HEK293 (cell line): Measurements from ENCODE around the gene ZNF652.

Experiments
- CTCF ChIA-PET: fragments of 350-600 bp; formaldehyde crosslinking; extraction: SDS; loops from one replicate; lab custom pipeline; 2021; ENCODE audit warnings: antibody characterized with exemption; lab: Yijun Ruan, JAX
- POLR2A ChIA-PET: fragments of 300-600 bp; formaldehyde crosslinking; extraction: SDS; loops from one replicate; lab custom pipeline; 2020; ENCODE audit warnings: antibody characterized with exemption, inconsistent platforms; lab: Yijun Ruan, JAX
- H3K27ac ChIP-seq: fragments of 200-500 bp; sonication (Bioruptor generic); 2 replicates; pipeline ENCODE4 v1.5.1; 2014; ENCODE audit warnings: low read depth, low read length, control low read depth, inconsistent platforms; ENCODE audit errors: extremely low read depth
- H3K36me3 ChIP-seq, 2 experiments: fragments of 200-500 bp in 1 of 2; sonication (Bioruptor generic) in 1 of 2; 1 replicate in 1 of 2; 2 replicates in 1 of 2; pipeline ENCODE4 v1.5.1; 2014 to 2017; ENCODE audit warnings: inconsistent platforms in 2 of 2, low read length in 2 of 2; ENCODE audit not compliant: control insufficient read depth in 2 of 2, insufficient read depth in 1 of 2
- H3K4me1 ChIP-seq: fragments of 200-500 bp; sonication (Bioruptor generic); 2 replicates; pipeline ENCODE4 v1.5.1; 2014; ENCODE audit warnings: mild to moderate bottlenecking, low read length, inconsistent platforms; ENCODE audit not compliant: control insufficient read depth, insufficient read depth
- H3K4me3 ChIP-seq: 2 replicates; pipeline ENCODE4 v1.5.1; 2011; ENCODE audit warnings: low read depth, mild to moderate bottlenecking, control low read depth, low read length, moderate library complexity
- H3K9me3 ChIP-seq: fragments of 200-500 bp; sonication (Bioruptor generic); 2 replicates; pipeline ENCODE4 v1.5.1; 2014; ENCODE audit warnings: low read depth, low read length, inconsistent platforms; ENCODE audit not compliant: control insufficient read depth, insufficient read depth
- GLIS1 ChIP-seq: fragments of 450-650 bp; formaldehyde crosslinking; IDR thresholded peaks from 2 replicates; pipeline ENCODE4 v1.5.1; 2016; ENCODE audit warnings: missing biosample characterization, missing genetic modification characterization
- GLIS2 ChIP-seq: fragments of 450-650 bp; formaldehyde crosslinking; IDR thresholded peaks from 2 replicates; pipeline ENCODE4 v1.5.1; 2016; ENCODE audit warnings: missing biosample characterization, missing genetic modification characterization
- KLF1 ChIP-seq: fragments of 450-650 bp; formaldehyde crosslinking; IDR thresholded peaks from 2 replicates; pipeline ENCODE4 v1.5.1; 2016; ENCODE audit warnings: missing biosample characterization, missing genetic modification characterization
- KLF7 ChIP-seq: fragments of 450-650 bp; formaldehyde crosslinking; IDR thresholded peaks from 2 replicates; pipeline ENCODE4 v1.5.1; 2016; ENCODE audit warnings: missing biosample characterization, missing genetic modification characterization, borderline replicate concordance
- PATZ1 ChIP-seq: fragments of 450-650 bp; formaldehyde crosslinking; IDR thresholded peaks from 2 replicates; pipeline ENCODE4 v1.5.1; 2016; ENCODE audit warnings: missing biosample characterization, missing genetic modification characterization
- PRDM10 ChIP-seq: fragments of 450-650 bp; formaldehyde crosslinking; IDR thresholded peaks from 2 replicates; pipeline ENCODE4 v1.5.1; 2016; ENCODE audit warnings: missing biosample characterization, missing genetic modification characterization
- ZBTB1 ChIP-seq: fragments of 450-650 bp; formaldehyde crosslinking; IDR thresholded peaks from 2 replicates; pipeline ENCODE4 v1.5.1; 2016; ENCODE audit warnings: missing biosample characterization, missing genetic modification characterization
- ZBTB17 ChIP-seq: fragments of 450-650 bp; formaldehyde crosslinking; IDR thresholded peaks from 2 replicates; pipeline ENCODE4 v1.5.1; 2016; ENCODE audit warnings: missing biosample characterization, missing genetic modification characterization
- ZBTB20 ChIP-seq: fragments of 450-650 bp; formaldehyde crosslinking; IDR thresholded peaks from 2 replicates; pipeline ENCODE4 v1.5.1; 2016; ENCODE audit warnings: missing biosample characterization, missing genetic modification characterization
- ZBTB26 ChIP-seq: fragments of 450-650 bp; formaldehyde crosslinking; optimal IDR thresholded peaks from 2 replicates; pipeline ENCODE3; 2016; ENCODE audit warnings: missing biosample characterization, mild to moderate bottlenecking, missing genetic modification characterization
- ZBTB8A ChIP-seq: fragments of 450-650 bp; formaldehyde crosslinking; IDR thresholded peaks from 2 replicates; pipeline ENCODE4 v1.5.1; 2016; ENCODE audit warnings: missing biosample characterization, missing genetic modification characterization
- ZEB2 ChIP-seq: fragments of 450-650 bp; formaldehyde crosslinking; IDR thresholded peaks from 2 replicates; pipeline ENCODE4 v1.5.1; 2016; ENCODE audit warnings: missing biosample characterization, missing genetic modification characterization
- ZFHX2 ChIP-seq: fragments of 450-650 bp; formaldehyde crosslinking; conservative IDR thresholded peaks from 2 replicates; pipeline ENCODE4 v1.5.1; 2016; ENCODE audit warnings: missing biosample characterization, missing genetic modification characterization
- ZNF280D ChIP-seq: fragments of 450-650 bp; formaldehyde crosslinking; IDR thresholded peaks from 2 replicates; pipeline ENCODE4 v1.5.1; 2016; ENCODE audit warnings: missing biosample characterization, missing genetic modification characterization
- ZNF335 ChIP-seq: fragments of 450-650 bp; formaldehyde crosslinking; conservative IDR thresholded peaks from 2 replicates; pipeline ENCODE4 v1.5.1; 2016; ENCODE audit warnings: missing biosample characterization, missing genetic modification characterization
- ZNF341 ChIP-seq: fragments of 450-650 bp; formaldehyde crosslinking; IDR thresholded peaks from 2 replicates; pipeline ENCODE4; 2016; ENCODE audit warnings: low read depth, missing biosample characterization, missing genetic modification characterization
- ZNF398 ChIP-seq: fragments of 450-650 bp; formaldehyde crosslinking; IDR thresholded peaks from 2 replicates; pipeline ENCODE4 v1.5.1; 2017; ENCODE audit warnings: missing biosample characterization, missing genetic modification characterization
- ZNF404 ChIP-seq: fragments of 450-650 bp; formaldehyde crosslinking; IDR thresholded peaks from 2 replicates; pipeline ENCODE4 v1.5.1; 2017; ENCODE audit warnings: missing biosample characterization, missing genetic modification characterization
- ZNF488 ChIP-seq: fragments of 450-650 bp; formaldehyde crosslinking; IDR thresholded peaks from 2 replicates; pipeline ENCODE4 v1.5.1; 2016; ENCODE audit warnings: missing biosample characterization, missing genetic modification characterization
- ZNF544 ChIP-seq: fragments of 450-650 bp; formaldehyde crosslinking; IDR thresholded peaks from 2 replicates; pipeline ENCODE4 v1.5.0; 2017; ENCODE audit warnings: missing biosample characterization, missing genetic modification characterization
- ZNF549 ChIP-seq: fragments of 450-650 bp; IDR thresholded peaks from 2 replicates; pipeline ENCODE4 v1.5.1; 2018; ENCODE audit warnings: missing biosample characterization, missing genetic modification characterization, mild to moderate bottlenecking, inconsistent platforms, moderate library complexity
- ZNF600 ChIP-seq: fragments of 450-650 bp; formaldehyde crosslinking; IDR thresholded peaks from 2 replicates; pipeline ENCODE4 v1.5.1; 2016; ENCODE audit warnings: missing biosample characterization, missing genetic modification characterization
- ZNF610 ChIP-seq: fragments of 450-650 bp; formaldehyde crosslinking; IDR thresholded peaks from 2 replicates; pipeline ENCODE4 v1.5.1; 2016; ENCODE audit warnings: missing biosample characterization, missing genetic modification characterization, borderline replicate concordance
- ZNF843 ChIP-seq: fragments of 450-650 bp; formaldehyde crosslinking; IDR thresholded peaks from 2 replicates; pipeline ENCODE4 v1.5.1; 2016; ENCODE audit warnings: missing biosample characterization, missing genetic modification characterization

ZNF652 gene

GRCh38 chr17:49361902-49362722 lies at the start of gene ZNF652:
TSS of gene ZNF652 (minus strand) at chr17:49362250. CDS start at chr17:49317725, 44,525 bp downstream.
- CTCF ChIA-PET: interaction anchor here (0.7 to 11.1 kb wide), 4 partner anchors 27 to 194 kb away, joined by 4 to 91 read pairs (median 7); no protein-coding TSS in a partner anchor
- Histone ChIP-seq H3K36me3 (no peaks in the 10 kb centered on the region), H3K4me3 (peak within 1 kb of the TSS; percentile 94), H3K9me3 (no peaks in the 10 kb centered on the region), H3K4me1 (peaks cover 32% of the 10 kb centered on the region), H3K27ac (peak within 1 kb of the TSS; percentile 98)
- POLR2A ChIA-PET: interaction anchor here (0.7 to 1.5 kb wide), 9 partner anchors 11 to 53 kb away, joined by 3 to 4 read pairs (median 3); partner anchors contain the start of gene PHB1
- TF ChIP-seq ZNF600 (tag by site-specific recombination) (0 out of 2 replicates have a peak, but pooled peaks have one; percentile 55), ZFHX2 (tag by site-specific recombination) (peak; percentile 98), ZNF549 (tag by site-specific recombination) (no peak), ZNF398 (tag by site-specific recombination) (peak; percentile 87), GLIS2 (tag by site-specific recombination) (peak; percentile 78), ZBTB17 (tag by site-specific recombination) (peak; percentile 55), PATZ1 (tag by site-specific recombination) (peak; percentile 93), KLF7 (tag by site-specific recombination) (0 out of 2 replicates have a peak, but pooled peaks have one; percentile 55), ZNF335 (peak; percentile 65), ZNF610 (peak; percentile 50; the same call in 1 of the 2 replicates), GLIS1 (tag by site-specific recombination) (peak; percentile 85), ZBTB1 (no peak), ZNF843 (tag by site-specific recombination) (peak; percentile 34; the same call in 1 of the 2 replicates), ZEB2 (tag by site-specific recombination) (peak; percentile 76), ZBTB8A (tag by site-specific recombination) (peak; percentile 30), ZNF404 (tag by site-specific recombination) (no peak), ZNF488 (no peak), ZNF280D (no peak), PRDM10 (tag by site-specific recombination) (peak; percentile 89), ZBTB26 (peak; percentile 71), ZNF341 (tag by site-specific recombination) (peak; percentile 54; the same call in 1 of the 2 replicates), KLF1 (tag by site-specific recombination) (peak; percentile 20; the same call in 1 of the 2 replicates), ZNF544 (tag by site-specific recombination) (no peak), ZBTB20 (tag by site-specific recombination) (no peak; the same call in 1 of the 2 replicates)
